SJCRH30 (cell line): Measurements from ENCODE around the gene KLF18. TPM values are rescaled to one million over a fixed set of nuclear protein-coding genes. Genes with fewer than 3 reads are reported as not detected.

Source experiments
- DNase-seq, 2 experiments: peaks; one replicate each; pipeline ENCODE4 v3.0.0-alpha.2; 2015 to 2020
- H3K27ac ChIP-seq: fragments of 250-450 bp; sonication (Bioruptor Pico); 2 replicates; pipeline ENCODE4 v1.5.1; 2020; ENCODE audit warnings: mild to moderate bottlenecking, moderate library complexity
- H3K27me3 ChIP-seq: fragments of 250-450 bp; sonication (Bioruptor Pico); 2 replicates; pipeline ENCODE4 v1.5.1; 2020; ENCODE audit warnings: mild to moderate bottlenecking, moderate library complexity
- H3K36me3 ChIP-seq: fragments of 250-450 bp; sonication (Bioruptor Pico); 2 replicates; pipeline ENCODE4 v1.5.1; 2020; ENCODE audit warnings: mild to moderate bottlenecking, moderate library complexity
- H3K4me1 ChIP-seq: fragments of 250-450 bp; sonication (Bioruptor Pico); 2 replicates; pipeline ENCODE4 v1.5.1; 2020; ENCODE audit warnings: mild to moderate bottlenecking, moderate library complexity
- H3K4me3 ChIP-seq: fragments of 250-450 bp; sonication (Bioruptor Pico); 2 replicates; pipeline ENCODE4 v1.5.1; 2020; ENCODE audit warnings: mild to moderate bottlenecking, moderate library complexity
- H3K9me3 ChIP-seq: fragments of 250-450 bp; sonication (Bioruptor Pico); replicated peaks from 2 replicates; pipeline ENCODE4 v1.5.1; 2020; ENCODE audit warnings: mild to moderate bottlenecking, moderate library complexity
- total RNA-seq: library from RNA; depleted of rRNA; stranded (reverse); fragments of >200 nt; shearing (Covaris generic); gene quantifications from 2 replicates; pipeline ENCODE4 v1.2.3, GENCODE V29; 2014; rRNA removed

The KLF18 gene
- 0.05 TPM in 1 of 2 replicates, not detected in the other for total RNA-seq

- Histone ChIP-seq H3K4me3 (no peak within 1 kb of the TSS), H3K9me3 (peaks cover 7% of the 10 kb centered on the region), H3K27ac (no peak within 1 kb of the TSS), H3K27me3 (0 out of 2 replicates have a peak, but pooled peaks cover 1% of the 10 kb centered on the region), H3K4me1 (no peaks in the 10 kb centered on the region), H3K36me3 (no peaks in the 10 kb centered on the region)
- no peak for DNase-seq
Measured at GRCh38 chr1:44141531-44141930, at the start of gene KLF18. TSS of gene KLF18 (minus strand) at chr1:44141631. CDS start at chr1:44141631, 0 bp downstream.

GRCh38 chr1:44174630-44175029 lies 33.2 kb upstream of the KLF18 start:
- no peak for DNase-seq
- H3K36me3 ChIP-seq, result no peaks in the 10 kb centered on the region
- H3K9me3 ChIP-seq, result peaks cover 16% of the 10 kb centered on the region; the same call in 1 of the 2 replicates
- no peak overlapping the region for H3K27ac ChIP-seq
- H3K27me3 ChIP-seq, result peaks cover 8% of the 10 kb centered on the region; the same call in 1 of the 2 replicates
- no peak overlapping the region for H3K4me3 ChIP-seq
- H3K4me1 ChIP-seq, result no peaks in the 10 kb centered on the region

GRCh38 chr1:44170281-44170823 lies 28.9 kb upstream of the KLF18 start:
- H3K27me3 ChIP-seq, result peaks cover 8% of the 10 kb centered on the region; the same call in 1 of the 2 replicates
- DNase-seq, result no peak

GRCh38 chr1:44168520-44169098 lies 27.2 kb upstream of the KLF18 start:
- Histone ChIP-seq H3K4me3 (no peak overlapping the region), H3K4me1 (no peaks in the 10 kb centered on the region), H3K36me3 (no peaks in the 10 kb centered on the region), H3K27ac (no peak overlapping the region), H3K27me3 (peaks cover 8% of the 10 kb centered on the region; the same call in 1 of the 2 replicates), H3K9me3 (no peaks in the 10 kb centered on the region)
- DNase-seq, result no peak

More at GRCh38 chr1:44170281-44170823, 28.9 kb upstream of the KLF18 start:
- no peak overlapping the region for H3K4me3 ChIP-seq
- H3K36me3 ChIP-seq, result no peaks in the 10 kb centered on the region
- H3K4me1 ChIP-seq, result no peaks in the 10 kb centered on the region
- peaks cover 7% of the 10 kb centered on the region; the same call in 1 of the 2 replicates for H3K9me3 ChIP-seq
- H3K27ac ChIP-seq, result no peak overlapping the region

- Histone ChIP-seq H3K27me3 (no peaks in the 10 kb centered on the region), H3K27ac (no peak overlapping the region), H3K36me3 (no peaks in the 10 kb centered on the region), H3K4me1 (no peaks in the 10 kb centered on the region), H3K4me3 (no peak overlapping the region), H3K9me3 (peaks cover 4% of the 10 kb centered on the region; the same call in 1 of the 2 replicates)
- DNase-seq, result no peak
Measured at GRCh38 chr1:44161546-44161945, 20.1 kb upstream of the KLF18 start.

- DNase-seq, result no peak
- Histone ChIP-seq H3K4me3 (no peak overlapping the region), H3K27ac (no peak overlapping the region), H3K36me3 (no peaks in the 10 kb centered on the region), H3K27me3 (no peaks in the 10 kb centered on the region), H3K4me1 (peaks cover 12% of the 10 kb centered on the region), H3K9me3 (peaks cover 4% of the 10 kb centered on the region; the same call in 1 of the 2 replicates)
Measured at GRCh38 chr1:44158871-44159270, 17.4 kb upstream of the KLF18 start.

- Histone ChIP-seq H3K36me3 (no peaks in the 10 kb centered on the region), H3K27ac (no peak overlapping the region), H3K4me1 (peaks cover 13% of the 10 kb centered on the region), H3K9me3 (peaks cover 4% of the 10 kb centered on the region; the same call in 1 of the 2 replicates), H3K4me3 (no peak overlapping the region), H3K27me3 (no peaks in the 10 kb centered on the region)
- DNase-seq, result no peak
Measured at GRCh38 chr1:44157903-44158302, 16.5 kb upstream of the KLF18 start.

GRCh38 chr1:44154049-44154448 lies 12.6 kb upstream of the KLF18 start:
- no peaks in the 10 kb centered on the region for H3K9me3 ChIP-seq
- no peak overlapping the region for H3K4me3 ChIP-seq
- peak in 1 of 2 experiments; percentile 49 for DNase-seq
- H3K27ac ChIP-seq, result no peak overlapping the region
- no peaks in the 10 kb centered on the region for H3K36me3 ChIP-seq
- peaks cover 13% of the 10 kb centered on the region for H3K4me1 ChIP-seq
- H3K27me3 ChIP-seq, result 0 out of 2 replicates have a peak, but pooled peaks cover 3% of the 10 kb centered on the region

- H3K9me3 ChIP-seq, result no peaks in the 10 kb centered on the region
- no peak overlapping the region for H3K4me3 ChIP-seq
- peaks cover 13% of the 10 kb centered on the region for H3K4me1 ChIP-seq
- DNase-seq, result no peak
- H3K27me3 ChIP-seq, result 0 out of 2 replicates have a peak, but pooled peaks cover 3% of the 10 kb centered on the region
- H3K36me3 ChIP-seq, result no peaks in the 10 kb centered on the region
- no peak overlapping the region for H3K27ac ChIP-seq
Measured at GRCh38 chr1:44152692-44153091, 11.3 kb upstream of the KLF18 start.

GRCh38 chr1:44151808-44152207 lies 10.4 kb upstream of the KLF18 start:
- Histone ChIP-seq H3K27me3 (0 out of 2 replicates have a peak, but pooled peaks cover 3% of the 10 kb centered on the region), H3K9me3 (no peaks in the 10 kb centered on the region), H3K27ac (no peak overlapping the region), H3K4me3 (no peak overlapping the region), H3K4me1 (peaks cover 13% of the 10 kb centered on the region), H3K36me3 (no peaks in the 10 kb centered on the region)
- no peak for DNase-seq

- DNase-seq, result no peak
- H3K27ac ChIP-seq, result no peak overlapping the region
- no peaks in the 10 kb centered on the region for H3K36me3 ChIP-seq
- no peaks in the 10 kb centered on the region for H3K9me3 ChIP-seq
- 0 out of 2 replicates have a peak, but pooled peaks cover 3% of the 10 kb centered on the region for H3K27me3 ChIP-seq
- H3K4me3 ChIP-seq, result no peak overlapping the region
- peaks cover 13% of the 10 kb centered on the region for H3K4me1 ChIP-seq
Measured at GRCh38 chr1:44151332-44151731, 9.9 kb upstream of the KLF18 start.

- Histone ChIP-seq H3K9me3 (peaks cover 7% of the 10 kb centered on the region), H3K27me3 (0 out of 2 replicates have a peak, but pooled peaks cover 3% of the 10 kb centered on the region), H3K27ac (no peak overlapping the region), H3K4me3 (no peak overlapping the region), H3K4me1 (no peaks in the 10 kb centered on the region), H3K36me3 (no peaks in the 10 kb centered on the region)
- DNase-seq, result no peak
Measured at GRCh38 chr1:44147582-44147981, 6.2 kb upstream of the KLF18 start.

GRCh38 chr1:44146536-44147361 lies 5.3 kb upstream of the KLF18 start:
- peaks cover 7% of the 10 kb centered on the region for H3K9me3 ChIP-seq

GRCh38 chr1:44144962-44145756 lies 3.7 kb upstream of the KLF18 start:
- Histone ChIP-seq H3K27me3 (no peaks in the 10 kb centered on the region), H3K36me3 (no peaks in the 10 kb centered on the region), H3K27ac (no peak overlapping the region), H3K4me3 (no peak overlapping the region), H3K9me3 (peaks cover 7% of the 10 kb centered on the region), H3K4me1 (no peaks in the 10 kb centered on the region)
- no peak for DNase-seq

More at GRCh38 chr1:44146536-44147361, 5.3 kb upstream of the KLF18 start:
- no peak overlapping the region for H3K4me3 ChIP-seq
- no peaks in the 10 kb centered on the region for H3K36me3 ChIP-seq
- no peak overlapping the region for H3K27ac ChIP-seq
- DNase-seq, result no peak
- H3K4me1 ChIP-seq, result no peaks in the 10 kb centered on the region
- no peaks in the 10 kb centered on the region for H3K27me3 ChIP-seq
